Esophagus muscularis mucosa (tissue), 3 donors: ENCODE results near the gene PDRG1.

ENCODE experiments used
- CTCF ChIP-seq, 3 experiments: fragments of 200-600 bp in 2 of 3; fragments of 450-650 bp in 1 of 3; sonication (generic) in 2 of 3; IDR thresholded peaks; one replicate each; pipeline ENCODE4 v1.5.1; 2017 to 2019; ENCODE audit warnings: antibody characterized with exemption in 3 of 3, mild to moderate bottlenecking in 2 of 3, moderate library complexity in 1 of 3
- POLR2A ChIP-seq: fragments of 450-650 bp; IDR thresholded peaks from one replicate; pipeline ENCODE4 v1.6.1; 2017; ENCODE audit warnings: antibody characterized with exemption, moderate library complexity, mild to moderate bottlenecking, low read depth

- no peak for TF ChIP-seq CTCF (IDR thresholded peaks at IDR 0.05)
- TF ChIP-seq POLR2A: no peak
Measured at GRCh38 chr20:31981784-31982183, 29.9 kb upstream of the PDRG1 start.
